Brain microvascular endothelial cell (primary cell): ENCODE results near the gene TMEM52.

ENCODE experiments used
- DNase-seq: peaks from one replicate; pipeline ENCODE4 v3.0.0-alpha.2; 2020
- H3K27ac ChIP-seq: fragments of 250-450 bp; sonication (Bioruptor Pico); 2 replicates; pipeline ENCODE4 v1.5.1; 2020; ENCODE audit warnings: mild to moderate bottlenecking, moderate library complexity
- H3K27me3 ChIP-seq: fragments of 250-450 bp; sonication (Bioruptor Pico); replicated peaks from 2 replicates; pipeline ENCODE4 v1.5.1; 2020; ENCODE audit warnings: mild to moderate bottlenecking
- H3K36me3 ChIP-seq: fragments of 250-450 bp; sonication (Bioruptor Pico); replicated peaks from 2 replicates; pipeline ENCODE4 v1.5.1; 2020; ENCODE audit warnings: mild to moderate bottlenecking
- H3K4me3 ChIP-seq: 2 replicates; pipeline ENCODE4 v1.5.1; 2011; ENCODE audit warnings: low read depth, mild to moderate bottlenecking, control low read depth, low read length, moderate library complexity
- CTCF ChIP-seq: IDR thresholded peaks from 2 replicates; pipeline ENCODE4 v1.5.1; 2011; ENCODE audit warnings: low read depth, mild to moderate bottlenecking, moderate library complexity, low read length, control low read depth, inconsistent platforms; ENCODE audit errors: missing control alignments
- in situ Hi-C: cut with HindIII; loops from 2 replicates; pipeline ENCODE4 v1.10.0; 2017; ENCODE audit warnings: low sequenced_read_pairs, low pct_ligation_motif_present

The TMEM52 gene

GRCh38 chr1:1918901-1919303 lies at the start of gene TMEM52:
TSS of gene TMEM52 (minus strand) at chr1:1919279. CDS start at chr1:1919265, 14 bp downstream.
- in situ Hi-C loops, result no loop called here
- H3K36me3 ChIP-seq, result no peaks in the 10 kb centered on the region
- TF ChIP-seq CTCF, result no peak
- H3K27me3 ChIP-seq, result no peaks in the 10 kb centered on the region
- H3K4me3 ChIP-seq, result peak within 1 kb of the TSS; percentile 42
- no peak within 1 kb of the TSS for H3K27ac ChIP-seq
- no peak for DNase-seq

DNA sequence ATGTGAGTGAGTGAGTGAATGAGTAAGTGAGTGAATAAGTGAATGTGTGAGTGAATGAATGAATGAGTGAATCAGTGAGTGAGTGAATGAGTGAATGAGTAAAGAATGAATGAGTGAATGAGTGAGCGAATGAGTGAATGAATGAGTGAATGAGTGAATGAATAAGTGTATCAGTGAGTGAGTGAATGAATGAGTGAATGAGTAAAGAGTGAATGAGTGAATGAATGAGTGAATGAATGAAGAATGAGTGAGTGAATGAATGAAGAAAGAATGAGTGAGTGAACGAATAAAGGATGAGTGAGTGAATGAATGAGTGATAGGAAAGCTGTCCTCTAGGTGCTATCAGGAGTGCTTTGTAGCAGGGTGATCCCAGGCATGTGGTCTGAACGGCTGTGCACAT lies 48.8 kb upstream of the TMEM52 start:
- H3K27me3 ChIP-seq, result no peaks in the 10 kb centered on the region
- no peak for DNase-seq
- H3K4me3 ChIP-seq, result no peak overlapping the region
- TF ChIP-seq CTCF, result no peak
- H3K27ac ChIP-seq, result no peak overlapping the region
- H3K36me3 ChIP-seq, result no peaks in the 10 kb centered on the region
- in situ Hi-C loops, result no loop called here

- no peak overlapping the region for H3K27ac ChIP-seq
- no peaks in the 10 kb centered on the region for H3K36me3 ChIP-seq
- no peak overlapping the region for H3K4me3 ChIP-seq
- in situ Hi-C loops, result no loop called here
- H3K27me3 ChIP-seq, result peaks cover 2% of the 10 kb centered on the region
- no peak for TF ChIP-seq CTCF
- DNase-seq, result no peak
These were observed 48.1 kb upstream of the TMEM52 start for GRCh38 chr1:1967151-1967550.

GRCh38 chr1:1966071-1966740 lies 47.1 kb upstream of the TMEM52 start:
- H3K27ac ChIP-seq, result no peak overlapping the region
- in situ Hi-C loops, result no loop called here
- no peak for DNase-seq
- H3K27me3 ChIP-seq, result peaks cover 3% of the 10 kb centered on the region
- TF ChIP-seq CTCF, result no peak
- no peak overlapping the region for H3K4me3 ChIP-seq
- H3K36me3 ChIP-seq, result no peaks in the 10 kb centered on the region

GRCh38 chr1:1965546-1965945 lies 46.5 kb upstream of the TMEM52 start:
- H3K27me3 ChIP-seq, result peaks cover 8% of the 10 kb centered on the region
- no peak for DNase-seq
- TF ChIP-seq CTCF, result no peak
- no peak overlapping the region for H3K27ac ChIP-seq
- no peaks in the 10 kb centered on the region for H3K36me3 ChIP-seq
- in situ Hi-C loops, result no loop called here
- H3K4me3 ChIP-seq, result no peak overlapping the region

DNA sequence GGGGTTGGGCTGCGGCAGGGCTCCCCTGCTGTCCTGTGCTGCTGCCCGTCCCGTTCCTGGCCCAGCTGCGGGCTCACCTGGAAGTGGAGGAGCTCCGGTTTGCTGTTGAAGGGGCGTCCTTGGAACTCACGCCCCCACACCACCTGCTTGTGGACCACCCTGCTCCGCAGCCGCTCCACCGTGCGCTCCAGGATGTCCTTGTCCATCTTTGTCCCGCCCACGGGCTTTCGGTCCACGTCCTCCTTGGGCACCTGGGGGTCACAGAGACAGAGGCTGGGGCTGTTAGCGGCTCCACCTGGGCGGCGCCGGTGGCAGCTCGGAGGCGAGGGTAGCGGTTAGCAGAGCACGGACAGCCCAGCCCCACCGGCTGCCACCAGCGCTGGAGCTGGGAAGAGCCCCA lies 45.7 kb upstream of the TMEM52 start:
- H3K36me3 ChIP-seq, result no peaks in the 10 kb centered on the region
- no peak for TF ChIP-seq CTCF
- no peak overlapping the region for H3K4me3 ChIP-seq
- peaks cover 15% of the 10 kb centered on the region for H3K27me3 ChIP-seq
- in situ Hi-C loops, result no loop called here
- DNase-seq, result no peak
- no peak overlapping the region for H3K27ac ChIP-seq
